Heart right ventricle (tissue), 16 donors: ENCODE measurements around the gene SFMBT2. TPM values are rescaled to one million over a fixed set of nuclear protein-coding genes. Genes with fewer than 3 reads are reported as not detected.

Experiments used
- ATAC-seq, 8 donors: fragments of 200-7000 bp; cut with Tn5 transposase; one replicate each; pipeline ENCODE4 v1.9.1; 2020; ENCODE audit warnings: mild to moderate bottlenecking in 8 of 8, moderate library complexity in 8 of 8, moderate number of reproducible peaks in 1 of 8
- DNase-seq, 2 donors: peaks; one replicate each; pipeline ENCODE4 v3.0.0-alpha.2; 2020
- H3K27ac ChIP-seq, 10 donors: fragments of 200-600 bp; sonication (generic) in 2 of 10; one replicate each; pipeline versions ENCODE4 v1.5.0 to v1.8.0; 2020 to 2022; ENCODE audit warnings: mild to moderate bottlenecking in 3 of 10
- H3K27me3 ChIP-seq, 7 donors: fragments of 200-600 bp; one replicate each; pipeline ENCODE4 v1.8.0; 2021 to 2022; ENCODE audit warnings: mild to moderate bottlenecking in 2 of 7
- H3K36me3 ChIP-seq, 9 donors: fragments of 200-600 bp; sonication (generic) in 1 of 9; one replicate each; pipeline versions ENCODE4 v1.5.0 to v1.8.0; 2020 to 2022; ENCODE audit warnings: mild to moderate bottlenecking in 2 of 9
- H3K4me1 ChIP-seq, 9 donors: fragments of 200-600 bp; sonication (generic) in 1 of 9; one replicate each; pipeline versions ENCODE4 v1.5.0 to v1.8.0; 2020 to 2022; ENCODE audit warnings: mild to moderate bottlenecking in 4 of 9
- H3K4me3 ChIP-seq, 10 donors: fragments of 200-600 bp; sonication (generic) in 2 of 10; one replicate each; pipeline versions ENCODE4 v1.5.0 to v1.8.0; 2020 to 2022; ENCODE audit warnings: mild to moderate bottlenecking in 7 of 10, moderate library complexity in 2 of 10
- H3K9me3 ChIP-seq, 11 donors: fragments of 200-600 bp in 10 of 11; sonication (generic) in 2 of 11; one replicate each; pipeline versions ENCODE4 v1.5.0 to v1.8.0; 2013 to 2022; ENCODE audit warnings: mild to moderate bottlenecking in 2 of 11, control low read depth in 1 of 11, moderate library complexity in 1 of 11
- CTCF ChIP-seq, 9 donors: fragments of 200-600 bp; sonication (generic) in 2 of 9; IDR thresholded peaks; one replicate each; pipeline versions ENCODE4 v1.5.0 to v1.8.0; 2021 to 2022; ENCODE audit warnings: antibody characterized with exemption in 9 of 9, mild to moderate bottlenecking in 5 of 9, moderate library complexity in 1 of 9
- WGBS, 2 donors: extraction: QIAGEN DNeasy Blood & Tissue Kit; methylation state at CpG; one replicate each; pipeline ENCODE4 v1.1.7; 2013; ENCODE audit warnings: inconsistent platforms in 1 of 2; 5-methylcytosine and 5-hydroxymethylcytosine counted together
- intact Hi-C, 10 donors: fragments of 100-400 bp; cut with DNase I; formaldehyde crosslinking; loops; one replicate each; pipeline versions ENCODE4 v1.11.1 to v1.14.2; 2022
- polyA plus RNA-seq, 2 donors: library from polyadenylated mRNA; stranded (reverse); fragments of 200-250 nt; gene quantifications; one replicate each; pipeline ENCODE4 v1.2.3, GENCODE V29; 2013
- total RNA-seq, 10 donors: library from RNA; stranded (reverse); fragmentation: NEBNext Ultra II Directional in 3 of 10; extraction: Animal tissue kit (Norgen Biotek cat#: 25700) in 3 of 10; gene quantifications; one replicate each; pipeline versions ENCODE4 v1.2.1 to v1.2.4, GENCODE V29; 2021 to 2023
- donor health status: Arrhythmogenic right ventricular cardiomyopathy.
- donor health status: ischemic (EF 13 %, LVEDD 7.1; RV severe dilation, severe dysfunction).
- donor health status: healthy with polysubstance abuse.
- donor health status: DM: no; HTN: yes; CAD: no.
- donor health status: DM: no; HTN: no; CAD: no.
- donor health status: ischemic (EF 25% LVEDD 6.9; RV normal size, moderate dysfunction).
- donor health status: ischemic (EF 25% LVEDD 5.7; RV mildly dilated, moderate dysfunction).
- donor health status: healthy.
- donor health status: DM: yes; HTN: yes; CAD: no.
- donor health status: Ischemic cardiomyopathy.
- donor health status: ischemic (EF 35%, LVEDD 5.7; RV mildly dilated, moderate dysfunction).
- donor health status: nonischemic (EF 11% LVEDD 7.7; RV severe dilation, severe dysfunction).
- donor health status: DM: yes; HTN: yes; CAD: no.
- donor health status: PGD.
- donor health status: ischemic (EF 29% LVEDD 5.4; RV normal size, mild dysfunction).
- donor health status: nonischemic (EF 23%, LVEDD 6.1; RV moderate dilation, normal function).

Gene SFMBT2
- total and polyA plus RNA-seq, 12 donors: 4.1 to 14.2 (median 10.0) TPM

GRCh38 chr10:7150349-7150748 lies 260.5 kb downstream of the SFMBT2 start:
- 85 to 89% methylated on average over 4 of the region's 4 CpGs for WGBS, 2 donors
- intact Hi-C loops: no loop called here
- H3K27ac ChIP-seq: no peak overlapping the region
- no peaks in the 10 kb centered on the region for H3K9me3 ChIP-seq
- H3K36me3 ChIP-seq: no peaks in the 10 kb centered on the region
- H3K4me1 ChIP-seq: no peaks in the 10 kb centered on the region
- TF ChIP-seq CTCF (IDR thresholded peaks at IDR 0.05): no peak
- ATAC-seq (no peak), DNase-seq (no peak)
- H3K4me3 ChIP-seq: no peak overlapping the region
- H3K27me3 ChIP-seq: peaks cover 0 to 34% (median 19%) of the 10 kb centered on the region in 7 donors

GRCh38 chr10:7146189-7146588 lies 264.6 kb downstream of the SFMBT2 start:
- 69 to 71% methylated on average over 3 of the region's 3 CpGs for WGBS, 2 donors
- DNase-seq: no peak
- H3K4me3 ChIP-seq: no peak overlapping the region
- TF ChIP-seq CTCF (IDR thresholded peaks at IDR 0.05): no peak
- no peaks in the 10 kb centered on the region for H3K9me3 ChIP-seq
- H3K4me1 ChIP-seq: no peaks in the 10 kb centered on the region
- H3K27me3 ChIP-seq: peaks cover 0 to 53% (median 26%) of the 10 kb centered on the region in 7 donors
- no peaks in the 10 kb centered on the region for H3K36me3 ChIP-seq
- intact Hi-C loops: no loop called here
- no peak overlapping the region for H3K27ac ChIP-seq
- no peak for ATAC-seq

- Histone ChIP-seq H3K27me3 (peaks cover 0 to 40% (median 0%) of the 10 kb centered on the region in 7 donors), H3K27ac (no peak overlapping the region), H3K36me3 (no peaks in the 10 kb centered on the region), H3K4me3 (no peak overlapping the region), H3K9me3 (peaks cover 0 to 8% (median 0%) of the 10 kb centered on the region in 11 donors), H3K4me1 (no peaks in the 10 kb centered on the region)
- no peak for DNase-seq
- TF ChIP-seq CTCF (IDR thresholded peaks at IDR 0.05): no peak
- intact Hi-C loops: no loop called here
- 81 to 82% methylated on average over 5 of the region's 5 CpGs for WGBS, 2 donors
- no peak for ATAC-seq
Observed at GRCh38 chr10:7136016-7136415, 274.8 kb downstream of the SFMBT2 start.

GRCh38 chr10:7135188-7135587 lies 275.6 kb downstream of the SFMBT2 start:
- no peaks in the 10 kb centered on the region for H3K36me3 ChIP-seq
- intact Hi-C loops: no loop called here
- DNase-seq: no peak

More at GRCh38 chr10:7135188-7135587, 275.6 kb downstream of the SFMBT2 start:
- Histone ChIP-seq H3K4me1 (no peaks in the 10 kb centered on the region), H3K4me3 (no peak overlapping the region), H3K27me3 (peaks cover 0 to 44% (median 0%) of the 10 kb centered on the region in 7 donors), H3K9me3 (peaks cover 0 to 8% (median 0%) of the 10 kb centered on the region in 11 donors), H3K27ac (no peak overlapping the region)
- TF ChIP-seq CTCF (IDR thresholded peaks at IDR 0.05): no peak
- no peak for ATAC-seq
